ENCODE measurements around the gene PCID2.

PCID2 gene

DNA sequence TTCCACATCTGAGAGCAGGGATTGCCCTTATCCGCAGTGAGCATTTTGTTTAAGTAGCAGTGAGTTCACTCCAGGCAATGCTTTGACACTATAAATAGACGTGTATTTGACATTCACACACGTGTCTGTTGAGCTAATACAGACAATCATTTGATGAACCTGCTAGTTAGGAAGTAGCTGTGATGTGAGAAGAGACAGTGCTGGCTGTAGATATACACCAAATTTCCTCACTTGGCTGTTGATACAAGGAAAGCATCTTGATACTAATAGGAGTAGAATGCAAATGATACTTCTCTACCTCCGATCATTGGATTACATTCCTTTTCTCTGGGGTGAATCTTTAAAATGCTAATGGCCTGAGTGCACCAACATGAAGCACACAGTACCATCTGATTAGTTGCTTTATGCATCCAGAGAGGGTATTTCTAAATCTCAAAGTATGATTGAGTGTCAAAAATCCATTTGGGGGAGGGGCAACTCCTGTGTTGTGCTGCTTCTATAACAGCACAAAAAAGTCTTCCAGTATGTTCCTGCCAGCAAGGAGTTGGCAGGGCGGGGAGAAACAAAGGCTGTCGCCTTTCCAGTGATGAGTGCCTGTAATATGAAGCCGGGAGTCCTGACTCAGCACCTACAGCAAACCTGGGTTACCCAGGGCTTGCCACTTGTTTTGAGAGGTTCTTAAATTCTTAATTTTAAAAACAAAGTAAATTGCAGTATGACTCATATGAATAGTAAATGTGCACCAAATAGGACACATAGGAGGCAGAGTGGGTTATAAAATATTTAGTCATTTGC, 8.0 kb upstream of the PCID2 start:
- no peaks in the 10 kb centered on the region for H3K27me3 ChIP-seq (ENCODE audit: control insufficient read depth, insufficient read depth, low read length)

GRCh38 chr13:113211774-113212173, 3.3 kb upstream of the PCID2 start:
- no peaks in the 10 kb centered on the region for H3K27me3 ChIP-seq (ENCODE audit: control insufficient read depth, insufficient read depth, low read length)
- H3K4me3 ChIP-seq (ENCODE audit: low read length), result no peak overlapping the region
- no peaks in the 10 kb centered on the region for H3K36me3 ChIP-seq (ENCODE audit: control insufficient read depth, insufficient read depth, low read length)
- H3K9ac ChIP-seq (ENCODE audit: low read length), result no peak overlapping the region
- H3K4me1 ChIP-seq (ENCODE audit: control insufficient read depth, insufficient read depth, low read length), result peaks cover 40% of the 10 kb centered on the region
- no peaks in the 10 kb centered on the region for H3K9me3 ChIP-seq (ENCODE audit: control insufficient read depth, low read length)

More for the DNA sequence above, 8.0 kb upstream of the PCID2 start:
- Histone ChIP-seq H3K4me1 (ENCODE audit: control insufficient read depth, insufficient read depth, low read length) (peaks cover 38% of the 10 kb centered on the region), H3K4me3 (ENCODE audit: low read length) (no peak overlapping the region), H3K9me3 (ENCODE audit: control insufficient read depth, low read length) (no peaks in the 10 kb centered on the region), H3K9ac (ENCODE audit: low read length) (no peak overlapping the region), H3K36me3 (ENCODE audit: control insufficient read depth, insufficient read depth, low read length) (no peaks in the 10 kb centered on the region)

DNA sequence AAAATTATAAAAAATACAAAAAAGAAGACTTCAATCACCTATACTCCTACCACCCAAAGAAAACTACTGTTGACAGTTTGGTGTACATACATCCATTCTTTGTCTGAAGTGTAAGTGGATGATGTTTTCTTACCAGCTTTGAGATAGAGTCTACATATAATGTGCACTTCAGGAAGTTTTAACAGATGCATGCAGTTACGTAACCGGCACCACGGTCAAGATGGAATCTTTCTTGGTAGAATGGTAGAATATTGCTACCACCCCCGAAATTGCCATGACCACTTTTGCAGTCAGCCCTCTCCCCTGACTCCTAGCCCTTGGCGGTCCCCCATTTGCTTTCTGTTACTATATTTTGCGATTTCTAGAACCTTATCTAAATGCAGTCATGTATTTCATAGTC, 2.4 kb upstream of the PCID2 start:
- no peak overlapping the region for H3K4me3 ChIP-seq (ENCODE audit: low read length)

DNA sequence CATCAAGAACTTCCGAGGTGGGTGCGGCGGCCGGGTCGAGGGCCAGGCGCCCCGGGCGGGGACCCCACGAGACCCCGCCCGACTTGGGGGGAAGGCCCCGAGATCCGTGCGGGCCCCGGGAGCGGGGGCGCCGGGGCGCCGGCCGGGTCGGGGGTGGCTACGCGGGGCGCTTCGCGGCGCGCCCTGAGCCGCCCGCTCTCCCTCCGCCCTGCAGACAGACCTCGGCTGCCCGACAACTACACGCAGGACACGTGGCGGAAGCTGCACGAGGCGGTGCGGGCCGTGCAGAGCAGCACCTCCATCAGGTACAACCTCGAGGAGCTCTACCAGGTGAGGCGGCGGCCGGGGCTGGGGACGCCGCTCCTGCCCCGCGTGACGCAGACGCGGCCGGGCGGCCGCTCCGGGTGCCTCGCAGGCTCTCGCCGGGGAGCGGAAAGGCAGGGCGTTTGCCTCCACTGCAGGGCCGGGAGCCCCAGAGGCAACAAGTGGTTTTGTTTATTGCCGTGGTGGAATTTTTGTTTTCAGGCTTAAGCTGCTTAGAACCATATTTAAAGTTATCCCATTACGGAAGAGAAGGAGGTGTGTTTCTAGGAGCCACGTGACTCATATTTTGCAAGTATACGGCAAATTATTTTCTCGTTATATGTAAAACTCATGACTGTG, 1.4 kb upstream of the PCID2 start:
- Histone ChIP-seq H3K9me3 (ENCODE audit: control insufficient read depth, low read length) (no peaks in the 10 kb centered on the region), H3K9ac (ENCODE audit: low read length) (peak overlapping the region; percentile 61), H3K27me3 (ENCODE audit: control insufficient read depth, insufficient read depth, low read length) (no peaks in the 10 kb centered on the region), H3K4me3 (ENCODE audit: low read length) (peak overlapping the region; percentile 68), H3K4me1 (ENCODE audit: control insufficient read depth, insufficient read depth, low read length) (peaks cover 22% of the 10 kb centered on the region), H3K36me3 (ENCODE audit: control insufficient read depth, insufficient read depth, low read length) (no peaks in the 10 kb centered on the region)

More for the DNA sequence above, 2.4 kb upstream of the PCID2 start:
- Histone ChIP-seq H3K27me3 (ENCODE audit: control insufficient read depth, insufficient read depth, low read length) (no peaks in the 10 kb centered on the region), H3K4me1 (ENCODE audit: control insufficient read depth, insufficient read depth, low read length) (peaks cover 31% of the 10 kb centered on the region), H3K36me3 (ENCODE audit: control insufficient read depth, insufficient read depth, low read length) (no peaks in the 10 kb centered on the region), H3K9ac (ENCODE audit: low read length) (no peak overlapping the region), H3K9me3 (ENCODE audit: control insufficient read depth, low read length) (no peaks in the 10 kb centered on the region)

GRCh38 chr13:113209336-113209758, 878 bp upstream of the PCID2 start, which contains the start of gene CUL4A:
CUL4A (plus strand) TSS chr13:113209613; CDS start chr13:113209628, 15 bp downstream.
- Histone ChIP-seq H3K4me1 (ENCODE audit: control insufficient read depth, insufficient read depth, low read length) (peaks cover 18% of the 10 kb centered on the region), H3K27me3 (ENCODE audit: control insufficient read depth, insufficient read depth, low read length) (no peaks in the 10 kb centered on the region), H3K36me3 (ENCODE audit: control insufficient read depth, insufficient read depth, low read length) (no peaks in the 10 kb centered on the region), H3K9me3 (ENCODE audit: control insufficient read depth, low read length) (no peaks in the 10 kb centered on the region), H3K4me3 (ENCODE audit: low read length) (peak within 1 kb of the TSS; percentile 68), H3K9ac (ENCODE audit: low read length) (peak within 1 kb of the TSS; percentile 91)

- Histone ChIP-seq H3K27me3 (ENCODE audit: control insufficient read depth, insufficient read depth, low read length) (no peaks in the 10 kb centered on the region), H3K4me1 (ENCODE audit: control insufficient read depth, insufficient read depth, low read length) (peaks cover 18% of the 10 kb centered on the region), H3K4me3 (ENCODE audit: low read length) (peak overlapping the region; percentile 68), H3K9ac (ENCODE audit: low read length) (peak overlapping the region; percentile 91), H3K9me3 (ENCODE audit: control insufficient read depth, low read length) (no peaks in the 10 kb centered on the region), H3K36me3 (ENCODE audit: control insufficient read depth, insufficient read depth, low read length) (no peaks in the 10 kb centered on the region)
These were observed 514 bp downstream of the PCID2 start for GRCh38 chr13:113207890-113208420.

- H3K4me1 ChIP-seq (ENCODE audit: control insufficient read depth, insufficient read depth, low read length), result peaks cover 18% of the 10 kb centered on the region
These were observed 1.0 kb downstream of the PCID2 start for GRCh38 chr13:113207460-113207859.

DNA sequence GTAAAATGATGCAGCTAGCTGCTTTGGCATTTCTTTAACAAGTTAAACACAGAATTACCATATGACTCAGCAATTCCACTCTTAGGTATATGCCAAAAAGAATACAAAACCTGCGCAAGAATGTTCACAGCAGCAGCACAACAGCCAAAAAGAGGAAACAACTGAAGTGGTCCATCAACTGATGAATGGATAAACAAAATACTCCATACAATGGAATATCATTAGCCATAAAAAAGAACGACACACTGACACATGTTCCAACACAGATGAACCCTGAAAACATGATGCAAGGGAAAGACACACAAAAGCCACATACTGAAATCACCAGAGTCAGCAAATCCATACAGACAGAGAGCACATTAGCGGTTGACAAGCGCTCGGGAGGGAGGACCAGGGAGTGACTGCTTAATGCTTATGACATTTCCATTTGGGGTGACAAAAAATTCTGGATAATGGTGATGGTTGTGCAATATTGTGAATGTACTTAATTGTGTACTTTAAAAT, 3.0 kb downstream of the PCID2 start:
- Histone ChIP-seq H3K27me3 (ENCODE audit: control insufficient read depth, insufficient read depth, low read length) (no peaks in the 10 kb centered on the region), H3K9me3 (ENCODE audit: control insufficient read depth, low read length) (no peaks in the 10 kb centered on the region), H3K4me3 (ENCODE audit: low read length) (no peak overlapping the region), H3K4me1 (ENCODE audit: control insufficient read depth, insufficient read depth, low read length) (peaks cover 12% of the 10 kb centered on the region), H3K36me3 (ENCODE audit: control insufficient read depth, insufficient read depth, low read length) (no peaks in the 10 kb centered on the region), H3K9ac (ENCODE audit: low read length) (no peak overlapping the region)

More at GRCh38 chr13:113207460-113207859, 1.0 kb downstream of the PCID2 start:
- H3K36me3 ChIP-seq (ENCODE audit: control insufficient read depth, insufficient read depth, low read length), result no peaks in the 10 kb centered on the region
- no peak overlapping the region for H3K4me3 ChIP-seq (ENCODE audit: low read length)
- H3K9ac ChIP-seq (ENCODE audit: low read length), result peak overlapping the region; percentile 91
- H3K9me3 ChIP-seq (ENCODE audit: control insufficient read depth, low read length), result no peaks in the 10 kb centered on the region
- H3K27me3 ChIP-seq (ENCODE audit: control insufficient read depth, insufficient read depth, low read length), result no peaks in the 10 kb centered on the region

DNA sequence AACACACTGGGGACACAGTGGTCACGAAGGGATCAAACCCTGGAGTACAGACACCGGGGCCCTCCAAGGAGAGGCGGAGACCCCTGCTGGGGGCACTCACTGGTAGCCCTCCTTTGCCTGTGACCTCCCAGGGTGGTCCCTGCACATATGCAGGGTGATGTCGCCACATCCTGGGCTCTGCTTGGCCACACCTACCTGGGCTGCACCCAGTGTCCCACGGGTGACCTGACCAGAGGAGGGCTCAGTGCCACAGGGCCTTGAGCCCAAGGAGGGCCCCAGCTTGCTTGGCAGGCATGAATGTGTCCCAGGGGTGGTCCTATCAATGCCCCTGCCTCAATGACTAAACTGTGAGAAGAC, 4.1 kb downstream of the PCID2 start:
- no peaks in the 10 kb centered on the region for H3K9me3 ChIP-seq (ENCODE audit: control insufficient read depth, low read length)
- H3K36me3 ChIP-seq (ENCODE audit: control insufficient read depth, insufficient read depth, low read length), result no peaks in the 10 kb centered on the region
- no peaks in the 10 kb centered on the region for H3K27me3 ChIP-seq (ENCODE audit: control insufficient read depth, insufficient read depth, low read length)
- no peak overlapping the region for H3K9ac ChIP-seq (ENCODE audit: low read length)
- peaks cover 12% of the 10 kb centered on the region for H3K4me1 ChIP-seq (ENCODE audit: control insufficient read depth, insufficient read depth, low read length)
- no peak overlapping the region for H3K4me3 ChIP-seq (ENCODE audit: low read length)

- no peaks in the 10 kb centered on the region for H3K27me3 ChIP-seq (ENCODE audit: control insufficient read depth, insufficient read depth, low read length)
- H3K4me3 ChIP-seq (ENCODE audit: low read length), result no peak overlapping the region
- H3K36me3 ChIP-seq (ENCODE audit: control insufficient read depth, insufficient read depth, low read length), result no peaks in the 10 kb centered on the region
- no peaks in the 10 kb centered on the region for H3K9me3 ChIP-seq (ENCODE audit: control insufficient read depth, low read length)
- H3K9ac ChIP-seq (ENCODE audit: low read length), result no peak overlapping the region
- H3K4me1 ChIP-seq (ENCODE audit: control insufficient read depth, insufficient read depth, low read length), result peaks cover 12% of the 10 kb centered on the region
These were observed 4.7 kb downstream of the PCID2 start for GRCh38 chr13:113203507-113204377.

DNA sequence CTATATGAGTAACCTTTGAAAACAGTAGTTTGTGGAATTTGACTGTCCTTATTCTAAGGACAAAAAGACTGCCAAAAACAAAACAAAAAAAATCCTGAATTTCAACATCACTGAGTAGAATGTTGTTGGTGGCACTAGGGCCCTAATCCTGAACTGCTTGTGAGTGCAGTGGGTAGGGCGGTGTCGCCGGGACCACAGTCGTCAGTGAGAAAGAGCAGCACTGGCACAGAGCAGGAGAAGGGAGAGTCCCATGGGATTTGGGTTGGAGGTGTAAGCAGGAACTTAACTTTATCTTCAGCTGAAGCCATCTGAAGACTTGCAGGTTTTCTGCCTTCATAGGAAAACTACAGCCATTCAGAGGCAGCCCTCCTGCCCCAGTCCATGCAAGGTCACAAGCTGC, 5.6 kb downstream of the PCID2 start:
- no peaks in the 10 kb centered on the region for H3K27me3 ChIP-seq (ENCODE audit: control insufficient read depth, insufficient read depth, low read length)
- no peak overlapping the region for H3K9ac ChIP-seq (ENCODE audit: low read length)
- no peaks in the 10 kb centered on the region for H3K9me3 ChIP-seq (ENCODE audit: control insufficient read depth, low read length)
- peaks cover 12% of the 10 kb centered on the region for H3K4me1 ChIP-seq (ENCODE audit: control insufficient read depth, insufficient read depth, low read length)
- H3K4me3 ChIP-seq (ENCODE audit: low read length), result no peak overlapping the region
- no peaks in the 10 kb centered on the region for H3K36me3 ChIP-seq (ENCODE audit: control insufficient read depth, insufficient read depth, low read length)

All from mucosa of stomach (tissue), 1 donor.